Fibroblast of gingiva (primary cell): ENCODE data around the gene SREBF2.

Experiments
- DNase-seq: peaks from one replicate; pipeline ENCODE4 v3.0.0-alpha.2; 2011; ENCODE audit warnings: low read depth

Gene SREBF2

DNA sequence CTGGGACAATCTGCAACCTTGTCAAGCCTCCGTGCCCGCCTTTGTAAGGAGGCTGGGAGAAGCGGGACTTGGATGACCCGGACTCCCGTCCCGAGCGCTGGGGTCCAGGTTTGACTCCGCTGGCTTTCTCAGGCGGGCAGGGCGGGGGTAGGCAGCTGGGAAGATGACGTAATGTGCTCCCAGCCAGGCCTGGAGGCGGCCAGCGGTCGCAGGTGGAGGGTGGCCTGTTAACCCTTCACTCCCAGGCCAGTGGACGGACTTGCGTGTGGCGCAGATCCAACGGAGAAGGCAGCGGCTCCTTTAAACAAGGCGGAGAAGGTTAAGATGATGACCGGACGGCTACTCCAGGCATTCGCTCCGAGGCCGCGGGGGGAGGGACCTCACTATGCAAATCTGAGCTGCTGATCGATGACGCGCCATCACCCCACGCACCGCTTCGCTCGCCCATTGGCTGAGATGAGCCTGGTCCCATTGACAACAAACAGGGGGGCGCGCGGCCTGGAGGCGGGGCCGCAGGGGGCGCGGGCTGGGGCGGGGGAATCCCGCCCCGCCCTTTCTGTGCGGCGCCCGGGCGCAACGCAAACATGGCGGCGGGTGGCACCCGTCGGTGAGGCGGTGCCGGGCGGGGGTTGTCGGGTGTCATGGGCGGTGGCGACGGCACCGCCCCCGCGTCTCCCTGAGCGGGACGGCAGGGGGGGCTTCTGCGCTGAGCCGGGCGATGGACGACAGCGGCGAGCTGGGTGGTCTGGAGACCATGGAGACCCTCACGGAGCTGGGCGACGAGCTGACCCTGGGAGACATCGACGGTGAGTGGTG lies at the start of gene SREBF2:
SREBF2 (plus strand) TSS at position 553 of the 816 bp plus-strand sequence; CDS start at position 719, 166 bp downstream.
- DNase-seq = peak; percentile 100

DNA sequence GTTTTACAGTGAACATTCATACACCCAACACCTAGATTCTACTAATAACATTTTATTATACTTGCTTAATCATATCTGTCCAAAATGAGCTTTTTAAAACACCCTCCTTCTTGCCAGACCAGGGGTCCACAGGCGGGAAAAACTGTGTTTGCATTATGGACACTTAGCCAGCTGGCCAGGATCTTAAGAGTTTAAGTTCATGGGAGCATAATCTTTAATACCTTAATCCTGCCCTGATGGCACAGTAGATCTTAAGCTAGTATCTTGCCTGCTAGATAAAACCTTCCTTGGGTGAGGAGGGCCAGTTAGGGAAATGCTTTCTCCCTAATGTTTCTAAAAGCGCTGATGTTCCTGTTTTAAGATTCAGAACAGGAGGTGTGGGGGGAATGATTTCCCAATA lies 45.6 kb upstream of the SREBF2 start:
- no peak for DNase-seq

DNA sequence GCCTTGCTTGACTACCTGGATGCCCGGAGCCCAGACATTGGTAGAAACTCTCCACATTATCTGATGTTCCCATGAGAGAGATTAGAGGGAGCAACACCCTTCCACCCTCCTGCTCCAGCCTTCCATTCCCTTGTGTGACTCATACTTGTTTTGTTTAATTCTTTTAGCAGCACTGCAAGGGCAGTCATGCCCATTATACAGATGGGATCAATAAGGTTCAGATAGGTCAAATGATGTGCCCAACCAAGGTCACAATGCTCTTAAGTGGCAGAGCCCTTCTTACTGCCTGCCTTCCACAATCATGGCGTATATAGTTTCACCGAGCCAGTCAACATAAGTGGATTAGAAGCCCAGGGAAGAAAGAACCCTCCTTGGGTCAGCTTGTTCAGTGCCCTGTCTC lies 39.0 kb upstream of the SREBF2 start:
- DNase-seq = no peak

DNA sequence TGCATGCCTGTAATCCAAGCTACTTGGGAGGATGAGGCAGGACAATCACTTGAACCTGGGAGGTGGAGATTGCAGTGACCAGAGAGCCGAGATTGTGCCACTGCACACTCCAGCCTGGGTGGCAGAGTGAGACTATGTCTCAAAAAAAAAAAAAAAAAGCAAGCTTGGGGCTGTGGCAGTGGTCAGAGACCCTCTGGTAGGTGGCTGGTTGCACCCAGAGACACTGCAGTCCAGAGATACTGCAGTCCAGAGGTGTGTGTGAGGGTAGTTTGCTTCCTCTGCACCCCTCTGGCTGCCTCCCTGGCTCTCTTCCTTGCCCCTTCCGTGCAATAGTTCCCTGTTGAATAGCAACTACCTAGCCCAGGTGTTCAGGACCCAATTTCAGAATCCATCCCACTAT lies 34.2 kb upstream of the SREBF2 start:
- DNase-seq = no peak

DNA sequence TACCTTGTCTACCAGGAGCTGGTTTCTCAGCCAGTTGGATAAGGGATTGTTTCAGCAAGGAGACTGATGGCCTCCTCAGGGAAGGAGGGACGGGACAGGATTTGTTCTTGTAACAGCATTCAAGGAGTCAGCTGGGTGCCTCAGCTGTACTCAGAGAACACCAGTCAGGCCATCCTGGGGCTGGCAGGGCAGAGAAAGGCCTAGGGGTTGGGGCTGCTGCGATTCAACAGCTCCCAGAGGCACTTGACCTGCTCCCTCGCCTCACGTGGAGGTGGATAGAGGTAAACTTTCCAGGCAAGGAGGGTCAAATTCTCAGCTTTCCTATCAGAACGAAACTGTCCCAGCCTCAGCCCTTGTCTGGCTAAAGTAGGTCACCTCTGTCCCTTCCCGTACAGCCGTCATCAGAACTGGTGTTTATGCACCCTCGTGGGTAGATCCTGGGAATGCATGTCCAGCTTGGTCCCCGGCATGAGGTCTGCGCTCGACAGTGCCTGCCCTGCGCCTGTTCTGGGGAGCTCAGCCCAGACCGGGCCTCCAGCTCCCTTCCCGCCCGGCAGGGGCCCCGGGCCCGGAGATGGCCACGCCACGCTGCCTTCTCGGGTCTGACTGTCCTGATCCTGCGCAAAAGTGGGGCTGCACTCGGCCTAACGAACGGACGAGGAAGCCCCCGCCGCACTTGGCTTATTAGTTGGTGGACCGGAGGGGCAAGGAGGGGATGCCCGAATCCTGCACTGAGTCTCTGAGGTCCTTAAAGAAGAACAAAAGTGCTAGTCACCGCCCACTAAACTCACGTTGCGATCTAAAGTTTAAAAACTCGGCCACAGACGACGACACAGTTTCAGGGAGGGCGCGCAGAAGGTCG lies 33.2 kb upstream of the SREBF2 start:
- peak; percentile 15 for DNase-seq

DNA sequence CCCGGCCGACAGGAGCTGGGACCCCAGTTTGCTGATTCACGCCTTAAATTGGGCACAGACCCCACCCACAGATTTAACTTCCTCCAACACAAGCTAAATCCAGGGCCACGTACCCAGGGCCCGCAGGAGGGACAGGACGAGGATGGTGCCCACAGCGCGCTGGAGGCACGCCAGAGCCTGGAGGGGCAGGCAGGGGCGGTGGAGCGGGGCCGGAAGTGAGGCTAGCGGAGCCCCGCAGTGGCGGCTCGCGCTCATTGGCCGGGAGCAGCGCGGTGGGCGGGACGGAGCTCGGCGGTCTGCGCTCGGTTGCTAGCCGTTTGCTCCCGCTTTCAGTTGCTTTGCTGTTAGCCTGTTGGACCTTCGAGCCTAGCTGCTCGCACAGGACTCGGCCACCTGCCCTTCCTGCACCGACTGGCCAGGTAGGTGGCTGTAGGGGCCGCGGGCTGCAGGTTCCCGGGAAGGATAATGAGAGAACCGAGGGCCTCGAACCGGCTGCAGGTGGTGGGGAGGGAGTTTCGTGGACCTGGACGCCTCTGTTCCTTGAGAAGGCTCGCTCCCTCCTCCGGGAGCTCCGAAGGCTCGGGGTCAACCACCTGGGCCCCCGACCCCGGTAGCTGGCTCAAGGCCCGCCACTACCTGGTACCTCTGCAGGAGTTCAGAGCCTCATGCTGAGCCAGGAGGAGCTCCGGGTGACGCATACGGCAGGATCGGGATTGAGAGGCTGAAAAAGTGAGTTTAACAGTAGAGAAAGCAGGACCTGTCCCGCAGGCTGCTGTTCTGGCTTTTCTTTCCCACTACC lies 32.4 kb upstream of the SREBF2 start, which contains the start of gene CCDC134:
CCDC134 (plus strand) TSS at position 332 of the 799 bp plus-strand sequence. CDS start 8,212 bp downstream, outside the sequence.
- peak; percentile 84 for DNase-seq

DNA sequence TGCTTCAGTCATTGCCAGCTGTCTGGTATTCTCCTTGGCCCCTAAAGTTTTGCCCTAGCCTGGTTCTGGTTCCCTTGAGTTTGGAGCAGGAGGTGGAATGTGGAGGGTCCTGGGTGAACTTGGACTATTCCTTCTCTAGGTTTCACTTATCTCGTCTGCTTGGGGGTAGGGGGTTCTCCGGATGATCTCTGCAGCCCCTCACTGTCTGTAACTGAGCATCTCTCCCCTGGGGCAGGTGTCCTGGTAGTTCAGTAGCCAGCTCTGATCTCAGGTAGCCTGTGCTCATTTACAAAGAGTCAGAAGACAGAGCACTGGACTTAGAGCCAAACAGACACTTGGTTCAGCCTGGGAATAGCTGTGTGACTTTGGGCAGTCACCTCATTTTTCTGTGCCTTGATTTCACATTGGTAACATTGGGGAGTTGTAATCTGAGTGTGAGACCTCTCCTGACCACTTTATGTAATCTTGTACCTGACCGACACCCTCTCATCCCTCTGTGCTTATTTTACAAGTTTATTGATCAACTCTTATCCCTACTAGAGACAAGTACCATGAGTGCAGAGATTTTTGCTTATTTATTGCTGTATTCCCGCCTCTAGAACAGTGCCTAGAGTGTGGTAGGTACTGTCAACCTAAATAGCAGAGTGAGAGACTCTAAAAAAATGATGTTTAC lies 31.6 kb upstream of the SREBF2 start:
- DNase-seq = no peak

DNA sequence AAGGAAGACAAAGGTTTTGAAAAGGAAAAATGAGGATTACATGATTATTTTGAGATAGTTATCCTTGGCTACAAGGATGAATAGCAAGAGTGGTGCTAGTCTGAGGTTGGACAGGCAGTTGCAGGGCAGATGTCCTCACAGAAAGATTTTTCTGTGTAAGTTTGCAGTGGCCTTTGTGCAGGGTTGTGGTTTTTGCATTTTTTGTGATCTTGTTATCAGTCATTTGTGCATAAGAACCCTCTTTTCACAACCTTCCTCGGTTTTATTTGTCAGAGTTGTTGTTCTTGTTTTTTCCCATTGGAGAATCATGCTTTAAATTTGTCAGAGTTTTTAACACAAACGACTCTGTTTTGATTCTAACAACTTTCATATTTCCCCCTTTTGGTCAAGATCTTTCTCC lies 31.0 kb upstream of the SREBF2 start:
- no peak for DNase-seq

DNA sequence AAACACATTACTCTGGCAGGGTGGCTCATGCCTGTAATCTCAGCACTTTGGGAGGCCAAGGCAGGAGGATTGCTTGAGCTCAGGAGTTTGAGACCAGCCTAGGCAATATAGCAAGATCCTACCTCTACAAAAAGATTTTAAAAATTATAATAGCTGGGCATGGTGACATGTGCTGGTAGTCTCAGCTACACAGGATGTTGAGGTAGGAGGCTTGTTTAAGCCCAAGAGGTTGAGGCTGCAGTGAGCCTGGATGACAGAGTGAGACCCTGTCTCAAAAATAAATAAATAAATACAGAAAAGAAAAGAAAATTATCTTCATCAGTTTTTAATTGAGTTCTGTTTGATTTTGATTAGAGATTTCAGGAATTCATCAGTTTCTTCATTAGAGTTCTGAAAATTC lies 27.3 kb upstream of the SREBF2 start:
- DNase-seq = no peak

DNA sequence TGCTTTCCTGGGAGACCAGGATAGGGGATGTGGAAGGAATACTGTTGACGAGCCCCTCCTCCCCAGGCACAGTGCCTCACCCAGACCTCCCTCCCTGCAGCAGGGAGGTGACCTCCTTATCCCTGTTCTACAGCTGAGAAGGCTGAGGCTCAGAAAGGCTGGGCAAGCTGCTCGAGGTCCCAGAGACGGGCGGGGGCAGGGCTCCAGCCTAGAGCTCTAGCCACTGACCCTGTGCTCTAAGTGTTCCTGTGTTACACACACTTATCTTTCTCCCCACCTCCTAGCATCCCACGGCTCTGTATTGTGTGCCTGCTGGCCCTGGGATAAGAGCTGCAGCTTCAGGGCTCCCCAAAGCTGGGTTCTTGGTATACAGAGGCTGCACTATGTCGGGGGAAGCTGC lies 24.5 kb upstream of the SREBF2 start:
- DNase-seq = no peak

DNA sequence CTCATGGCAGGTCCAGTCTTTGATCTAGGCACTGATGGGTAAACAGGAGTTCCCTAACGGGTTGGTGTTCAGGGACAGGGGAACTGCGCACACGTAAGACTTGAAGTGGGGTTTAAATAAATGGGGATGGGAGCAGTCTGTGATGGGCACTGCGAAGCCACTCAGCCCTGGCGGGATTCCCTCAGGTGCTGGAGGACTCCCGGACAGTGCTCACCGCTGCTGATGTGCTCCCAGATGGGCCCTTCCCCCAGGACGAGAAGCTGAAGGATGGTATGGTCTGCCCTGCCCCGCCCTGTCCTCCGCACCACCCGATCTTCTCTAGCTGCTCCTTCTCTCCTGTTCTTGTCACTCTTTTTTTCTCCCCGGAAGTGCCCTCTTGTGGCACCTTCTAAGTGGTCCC lies 22.9 kb upstream of the SREBF2 start:
- no peak for DNase-seq

DNA sequence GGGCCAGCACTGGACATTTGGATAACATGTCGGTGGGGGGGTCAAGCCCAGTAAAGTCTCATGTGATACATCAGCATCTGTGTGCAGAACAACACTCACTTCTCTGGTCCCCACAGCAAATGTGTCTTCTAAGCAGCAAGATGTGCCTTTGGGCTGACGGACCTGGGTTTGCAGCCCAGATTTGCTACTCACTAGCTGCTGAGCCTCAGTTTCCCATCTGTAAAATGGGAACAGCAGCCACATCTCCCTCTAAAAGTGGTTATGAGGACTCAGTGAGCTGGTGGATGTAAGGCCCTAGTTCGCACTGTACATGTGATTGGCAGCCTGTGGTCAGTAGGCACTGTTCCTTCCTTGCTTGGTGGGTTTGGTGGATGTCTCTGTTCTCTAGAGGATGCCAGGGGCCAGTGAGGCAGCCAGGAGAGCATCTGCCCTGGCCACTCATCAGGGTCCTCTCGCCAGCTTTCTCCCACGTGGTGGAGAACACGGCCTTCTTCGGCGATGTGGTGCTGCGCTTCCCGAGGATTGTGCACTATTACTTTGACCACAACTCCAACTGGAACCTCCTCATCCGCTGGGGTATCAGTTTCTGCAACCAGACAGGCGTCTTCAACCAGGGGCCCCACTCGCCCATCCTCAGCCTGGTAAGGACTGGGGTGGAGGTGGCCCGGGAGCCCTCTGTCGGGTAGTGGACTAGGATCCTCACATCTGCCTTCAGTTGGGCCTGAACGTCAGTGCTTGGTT lies 19.9 kb upstream of the SREBF2 start:
- no peak for DNase-seq

DNA sequence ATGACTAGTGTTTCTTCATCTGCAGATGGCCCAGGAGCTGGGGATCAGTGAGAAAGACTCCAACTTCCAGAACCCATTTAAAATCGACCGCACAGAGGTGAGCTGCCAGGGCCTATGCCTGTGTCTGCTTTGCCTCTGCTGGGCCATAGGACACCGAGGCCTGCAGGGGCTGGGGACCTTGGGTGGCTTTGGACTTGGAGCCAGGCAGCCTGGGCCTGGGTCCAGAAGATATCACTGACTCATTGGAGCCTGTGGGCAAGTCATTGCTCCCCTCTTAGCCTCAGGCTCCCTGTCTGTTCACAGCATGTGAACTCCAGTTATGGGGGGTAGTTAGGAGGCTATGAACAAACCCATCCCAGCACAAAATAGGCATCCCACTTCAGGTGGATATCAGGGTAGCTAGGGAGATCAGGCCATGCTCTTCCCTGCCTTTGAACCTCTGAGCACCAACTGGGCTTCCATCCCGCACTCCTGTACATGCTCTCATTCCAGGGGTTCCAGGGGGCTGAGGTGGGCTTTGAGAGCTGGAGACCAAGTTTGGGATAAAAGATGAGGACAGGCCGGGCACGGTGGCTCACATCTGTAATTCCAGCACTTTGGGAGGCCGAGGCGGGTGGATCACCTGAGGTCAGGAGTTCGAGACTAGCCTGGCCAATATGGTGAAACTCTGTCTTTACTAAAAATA lies 19.0 kb upstream of the SREBF2 start:
- DNase-seq = no peak

DNA sequence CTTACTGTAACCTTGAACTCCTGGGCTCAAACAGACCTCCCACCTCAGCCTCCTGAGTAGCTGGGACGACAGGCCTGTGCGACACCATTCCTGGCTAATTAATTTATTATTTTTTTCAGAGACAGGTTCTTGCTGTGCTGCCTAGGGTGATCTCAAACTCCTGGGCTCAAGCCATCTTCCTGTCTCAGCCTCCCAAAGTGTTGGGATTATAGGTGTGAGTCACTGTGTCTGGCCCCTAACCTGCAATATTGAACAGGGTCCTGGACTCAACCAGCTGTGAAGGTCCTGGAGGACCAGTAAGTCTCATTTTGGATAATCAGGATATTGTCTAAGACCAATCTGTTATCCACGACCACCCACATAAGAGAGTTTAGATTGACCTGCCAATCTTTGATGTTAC lies 17.2 kb upstream of the SREBF2 start:
- DNase-seq = no peak

DNA sequence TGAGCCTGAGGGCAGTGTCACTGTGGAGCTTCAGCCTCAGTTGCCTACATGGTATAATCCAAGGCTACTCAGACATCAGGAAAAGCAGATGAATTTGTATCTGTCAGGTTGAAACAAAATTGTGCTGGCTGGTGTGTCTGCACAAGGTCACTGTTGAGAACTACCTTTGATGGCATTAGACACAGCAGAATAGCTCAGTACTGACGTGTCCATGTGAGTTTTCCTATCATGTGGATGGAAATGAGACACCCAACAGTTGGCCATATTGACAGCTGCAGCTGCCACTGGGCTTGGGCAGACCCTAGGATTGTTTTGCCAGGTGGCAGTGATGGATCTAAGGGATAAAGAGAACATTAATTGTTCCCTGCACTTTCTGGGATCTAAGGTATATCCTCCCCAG lies 16.7 kb upstream of the SREBF2 start:
- DNase-seq = no peak

DNA sequence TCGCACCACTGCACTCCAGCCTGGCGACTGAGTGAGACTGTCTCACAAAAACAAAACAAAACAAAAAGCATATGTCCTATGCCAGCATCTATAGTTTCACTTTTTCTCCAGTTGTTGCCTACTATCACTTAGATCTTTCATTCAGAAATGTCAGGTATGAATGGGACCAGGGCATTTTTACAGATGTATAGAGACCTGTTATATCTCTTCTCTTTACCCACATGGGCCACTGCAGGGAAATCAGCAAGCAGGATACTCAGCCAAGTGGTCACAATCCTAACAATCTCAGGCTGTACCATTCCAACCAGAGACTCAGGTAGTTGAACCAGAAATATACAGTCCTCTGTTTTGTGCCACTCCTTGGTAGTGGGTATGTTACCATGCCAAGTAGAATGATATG lies 16.0 kb upstream of the SREBF2 start:
- no peak for DNase-seq

DNA sequence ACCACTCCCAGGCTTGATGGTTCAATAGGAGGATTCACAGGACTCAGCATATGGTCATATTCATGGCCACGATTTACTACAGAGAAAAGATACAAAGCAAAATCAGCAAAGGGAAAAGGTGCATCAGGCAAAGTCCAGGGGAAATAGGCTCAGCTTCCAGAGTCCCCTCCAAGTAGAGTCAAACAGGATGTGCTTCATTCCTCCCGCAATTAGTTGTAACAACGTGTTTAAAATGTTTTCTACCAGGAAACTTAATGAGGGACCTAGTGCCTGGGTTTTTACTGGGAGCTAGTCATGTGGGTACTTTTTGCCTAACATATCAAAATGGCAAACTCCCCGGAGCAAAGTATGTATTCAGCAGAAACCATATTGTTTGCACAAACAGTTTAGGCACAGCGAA lies 14.9 kb upstream of the SREBF2 start:
- DNase-seq = no peak

DNA sequence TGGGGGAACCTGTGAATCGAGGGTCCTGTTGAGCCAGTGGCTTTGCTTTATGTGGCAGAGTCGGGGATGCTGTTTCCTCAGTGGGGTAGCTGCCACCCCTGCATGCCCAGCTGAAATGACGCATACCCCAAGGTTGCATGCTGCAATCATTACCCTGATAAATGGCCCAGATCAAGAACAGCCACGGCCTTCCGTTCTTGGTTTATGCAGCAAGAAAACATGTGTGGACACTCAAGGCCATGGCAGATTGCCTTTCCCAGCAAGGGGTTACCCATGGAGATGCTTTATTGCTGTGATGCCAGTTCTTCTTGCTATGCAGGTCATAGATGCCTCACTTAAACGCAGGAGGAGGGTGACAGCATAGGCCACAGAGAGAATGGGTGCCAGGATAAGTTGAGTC lies 14.3 kb upstream of the SREBF2 start:
- DNase-seq = peak; percentile 45

DNA sequence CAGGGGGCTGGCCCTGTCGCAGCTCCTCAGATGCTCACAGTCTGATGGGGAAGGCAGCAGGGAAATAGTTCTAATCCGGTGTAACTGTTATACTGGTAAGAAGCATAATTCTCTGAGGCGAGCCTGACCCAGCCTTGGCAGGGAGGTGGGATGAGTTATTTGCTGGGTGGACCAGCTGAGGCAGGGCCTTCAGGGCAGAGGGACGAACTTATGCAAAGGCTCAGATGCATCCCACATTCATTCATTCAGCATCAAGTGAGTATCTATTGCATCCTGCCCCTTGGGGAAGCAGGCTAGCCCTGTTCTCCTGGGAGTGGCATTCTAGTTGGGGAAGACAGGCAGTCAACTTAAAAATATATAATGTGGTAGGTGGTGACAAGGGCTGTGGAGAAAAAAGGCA lies 13.6 kb upstream of the SREBF2 start:
- no peak for DNase-seq

DNA sequence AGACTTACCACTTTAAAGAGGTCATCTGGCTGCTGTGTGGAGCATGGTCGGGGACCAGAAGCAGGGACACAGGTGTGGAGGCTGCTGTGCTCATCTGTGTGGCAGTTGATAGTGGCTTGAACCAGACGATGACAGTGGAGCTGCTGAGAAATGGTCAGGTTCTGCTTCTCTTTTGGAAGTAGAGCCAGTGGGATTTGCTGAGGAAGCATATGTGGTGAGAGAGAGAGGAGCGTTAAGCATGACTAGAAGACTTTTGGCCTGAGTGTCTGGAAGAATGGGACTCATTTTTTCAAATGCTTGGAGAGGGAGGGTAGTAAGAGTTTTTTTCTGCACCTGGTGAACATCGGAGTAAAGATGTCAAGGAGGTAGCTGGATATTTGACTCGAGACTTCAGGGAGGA lies 12.5 kb upstream of the SREBF2 start:
- no peak for DNase-seq
